Liver (tissue), 9 donors: ENCODE results near the gene CENPV. TPM values are rescaled to one million over a fixed set of nuclear protein-coding genes. Genes with fewer than 3 reads are reported as not detected.

ENCODE experiments used
- DNase-seq: peaks from one replicate; pipeline ENCODE4 v3.0.0-alpha.2; 2017; ENCODE audit warnings: low spot score
- H3K27ac ChIP-seq, 2 donors: one replicate each; pipeline ENCODE4 v1.7.0; 2013; ENCODE audit warnings: inconsistent platforms in 2 of 2, low read length in 2 of 2, control low read depth in 1 of 2, low read depth in 1 of 2, mild to moderate bottlenecking in 1 of 2
- H3K27me3 ChIP-seq, 4 donors: one replicate each; pipeline versions ENCODE4 v1.6.1 to v1.7.0; 2013; ENCODE audit warnings: low read length in 3 of 4, inconsistent platforms in 1 of 4, mild to moderate bottlenecking in 1 of 4, moderate library complexity in 1 of 4; ENCODE audit not compliant: control insufficient read depth in 4 of 4, insufficient read depth in 4 of 4
- H3K36me3 ChIP-seq, 4 donors: one replicate each; pipeline versions ENCODE4 v1.6.1 to v1.7.0; 2013; ENCODE audit warnings: low read length in 3 of 4, mild to moderate bottlenecking in 3 of 4, low read depth in 1 of 4, moderate library complexity in 1 of 4; ENCODE audit not compliant: control insufficient read depth in 4 of 4, insufficient read depth in 3 of 4
- H3K4me1 ChIP-seq, 4 donors: one replicate each; pipeline versions ENCODE4 v1.6.1 to v1.7.0; 2013; ENCODE audit warnings: low read length in 3 of 4, mild to moderate bottlenecking in 3 of 4, moderate library complexity in 1 of 4; ENCODE audit not compliant: control insufficient read depth in 4 of 4, insufficient read depth in 4 of 4
- H3K4me3 ChIP-seq, 3 donors: one replicate each; pipeline versions ENCODE4 v1.6.1 to v1.7.0; 2013; ENCODE audit warnings: low read length in 3 of 3, control low read depth in 1 of 3, low read depth in 1 of 3, mild to moderate bottlenecking in 1 of 3
- H3K9ac ChIP-seq, 2 donors: one replicate each; pipeline ENCODE4 v1.7.0; 2013; ENCODE audit warnings: low read length in 2 of 2, mild to moderate bottlenecking in 2 of 2, moderate library complexity in 2 of 2, control low read depth in 1 of 2, low read depth in 1 of 2
- H3K9me3 ChIP-seq, 4 donors: one replicate each; pipeline versions ENCODE4 v1.6.1 to v1.7.0; 2013; ENCODE audit warnings: low read length in 3 of 4; ENCODE audit not compliant: control insufficient read depth in 4 of 4
- EGR1 ChIP-seq, 2 donors: IDR thresholded peaks; 2 replicates each; pipeline ENCODE4 v1.6.1; 2016 to 2018; ENCODE audit warnings: antibody characterized with exemption in 2 of 2, low read depth in 2 of 2
- FOXA1 ChIP-seq: IDR thresholded peaks from 2 replicates; pipeline ENCODE4 v1.6.1; 2016; ENCODE audit warnings: antibody characterized with exemption
- FOXA2 ChIP-seq: IDR thresholded peaks from 2 replicates; pipeline ENCODE4 v1.6.1; 2016; ENCODE audit warnings: antibody characterized with exemption
- GABPA ChIP-seq, 2 donors: IDR thresholded peaks in 1 of 2; conservative IDR thresholded peaks in 1 of 2; 2 replicates each; pipeline ENCODE4 v1.6.1; 2016; ENCODE audit warnings: antibody characterized with exemption in 2 of 2, mild to moderate bottlenecking in 1 of 2, moderate library complexity in 1 of 2
- HNF4A ChIP-seq, 2 donors: conservative IDR thresholded peaks; 2 replicates each; pipeline ENCODE4 v1.6.1; 2016; ENCODE audit warnings: antibody characterized with exemption in 2 of 2, mild to moderate bottlenecking in 2 of 2
- HNF4G ChIP-seq: IDR thresholded peaks from 2 replicates; pipeline ENCODE4 v1.6.1; 2016; ENCODE audit warnings: antibody characterized with exemption
- JUND ChIP-seq, 2 donors: IDR thresholded peaks; 2 replicates each; pipeline ENCODE4 v1.6.1; 2016; ENCODE audit warnings: antibody characterized with exemption in 2 of 2
- NR2F2 ChIP-seq: IDR thresholded peaks from 2 replicates; pipeline ENCODE4 v1.6.1; 2016; ENCODE audit warnings: antibody characterized with exemption
- RXRA ChIP-seq, 2 donors: IDR thresholded peaks; 2 replicates each; pipeline ENCODE4 v1.6.1; 2017 to 2018; ENCODE audit warnings: antibody characterized with exemption in 2 of 2, mild to moderate bottlenecking in 1 of 2
- TAF1 ChIP-seq: conservative IDR thresholded peaks from 2 replicates; pipeline ENCODE4 v1.6.1; 2016; ENCODE audit warnings: antibody characterized with exemption, mild to moderate bottlenecking
- YY1 ChIP-seq: IDR thresholded peaks from 2 replicates; pipeline ENCODE4 v1.6.1; 2016; ENCODE audit warnings: antibody characterized with exemption, mild to moderate bottlenecking
- WGBS: extraction: QIAGEN DNeasy Blood & Tissue Kit; methylation state at CpG from one replicate; pipeline ENCODE4 v1.1.7; 2013; 5-methylcytosine and 5-hydroxymethylcytosine counted together
- polyA plus RNA-seq, 2 donors: library from polyadenylated mRNA; stranded (reverse) in 1 of 2; unstranded in 1 of 2; fragments of 200-250 nt in 1 of 2; fragments of >200 nt in 1 of 2; fragmentation: Nextera tagmentation in 1 of 2; extraction: Ambion mirVana in 1 of 2; gene quantifications; one replicate each; pipeline versions ENCODE4 v1.2.1 to v1.2.3, GENCODE V29; 2013 to 2015
- total RNA-seq, 2 donors: library from RNA; depleted of rRNA; stranded (reverse); fragments of >200 nt; gene quantifications; one replicate each; pipeline ENCODE4 v1.2.3, GENCODE V29; 2014
- TF ChIP-seq, protein P1 (sequence below): IDR thresholded peaks from 2 replicates; pipeline ENCODE4 v1.6.1; 2016; ENCODE audit warnings: antibody characterized with exemption
- TF ChIP-seq, protein P2 (sequence below): IDR thresholded peaks from 2 replicates; pipeline ENCODE4 v1.6.1; 2016; ENCODE audit warnings: antibody characterized with exemption
- TF ChIP-seq, protein P3 (sequence below): IDR thresholded peaks from 2 replicates; pipeline ENCODE4 v1.6.1; 2016; ENCODE audit warnings: antibody characterized with exemption
- TF ChIP-seq, protein P4 (sequence below): fragments of 150-350 bp; IDR thresholded peaks from 2 replicates; pipeline ENCODE4 v1.5.1; 2017; ENCODE audit warnings: improper control_type of control experiment, low read depth, low read length; ENCODE audit not compliant: missing input control
- donor health status: healthy.
- donor health status: healthy.
- donor health status: healthy.
- donor health status: healthy.
- donor health status: healthy.

The CENPV gene
- total and polyA plus RNA-seq, 4 donors: 13.1 to 24.3 (median 18.2) TPM

DNA sequence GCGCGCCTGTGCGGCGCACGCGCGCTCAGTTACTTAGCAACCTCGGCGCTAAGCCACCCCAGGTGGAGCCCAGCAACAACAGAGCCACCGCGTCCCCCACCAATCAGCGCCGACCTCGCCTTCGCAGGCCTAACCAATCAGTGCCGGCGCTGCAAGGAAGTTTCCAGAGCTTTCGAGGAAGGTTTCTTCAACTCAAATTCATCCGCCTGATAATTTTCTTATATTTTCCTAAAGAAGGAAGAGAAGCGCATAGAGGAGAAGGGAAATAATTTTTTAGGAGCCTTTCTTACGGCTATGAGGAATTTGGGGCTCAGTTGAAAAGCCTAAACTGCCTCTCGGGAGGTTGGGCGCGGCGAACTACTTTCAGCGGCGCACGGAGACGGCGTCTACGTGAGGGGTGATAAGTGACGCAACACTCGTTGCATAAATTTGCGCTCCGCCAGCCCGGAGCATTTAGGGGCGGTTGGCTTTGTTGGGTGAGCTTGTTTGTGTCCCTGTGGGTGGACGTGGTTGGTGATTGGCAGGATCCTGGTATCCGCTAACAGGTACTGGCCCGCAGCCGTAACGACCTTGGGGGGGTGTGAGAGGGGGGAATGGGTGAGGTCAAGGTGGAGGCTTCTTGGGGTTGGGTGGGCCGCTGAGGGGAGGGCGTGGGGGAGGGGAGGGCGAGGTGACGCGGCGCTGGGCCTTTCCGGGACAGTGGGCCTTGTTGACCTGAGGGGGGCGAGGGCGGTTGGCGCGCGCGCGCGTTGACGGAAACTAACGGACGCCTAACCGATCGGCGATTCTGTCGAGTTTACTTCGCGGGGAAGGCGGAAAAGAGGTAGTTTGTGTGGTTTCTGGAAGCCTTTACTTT is 27.6 kb upstream of the CENPV start, which contains the start of gene UBB (continued):
- TF ChIP-seq, protein P1, sequence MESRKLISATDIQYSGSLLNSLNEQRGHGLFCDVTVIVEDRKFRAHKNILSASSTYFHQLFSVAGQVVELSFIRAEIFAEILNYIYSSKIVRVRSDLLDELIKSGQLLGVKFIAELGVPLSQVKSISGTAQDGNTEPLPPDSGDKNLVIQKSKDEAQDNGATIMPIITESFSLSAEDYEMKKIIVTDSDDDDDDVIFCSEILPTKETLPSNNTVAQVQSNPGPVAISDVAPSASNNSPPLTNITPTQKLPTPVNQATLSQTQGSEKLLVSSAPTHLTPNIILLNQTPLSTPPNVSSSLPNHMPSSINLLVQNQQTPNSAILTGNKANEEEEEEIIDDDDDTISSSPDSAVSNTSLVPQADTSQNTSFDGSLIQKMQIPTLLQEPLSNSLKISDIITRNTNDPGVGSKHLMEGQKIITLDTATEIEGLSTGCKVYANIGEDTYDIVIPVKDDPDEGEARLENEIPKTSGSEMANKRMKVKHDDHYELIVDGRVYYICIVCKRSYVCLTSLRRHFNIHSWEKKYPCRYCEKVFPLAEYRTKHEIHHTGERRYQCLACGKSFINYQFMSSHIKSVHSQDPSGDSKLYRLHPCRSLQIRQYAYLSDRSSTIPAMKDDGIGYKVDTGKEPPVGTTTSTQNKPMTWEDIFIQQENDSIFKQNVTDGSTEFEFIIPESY: peak; percentile 77
- TF ChIP-seq YY1 (peak; percentile 96), FOXA1 (no peak)

DNA sequence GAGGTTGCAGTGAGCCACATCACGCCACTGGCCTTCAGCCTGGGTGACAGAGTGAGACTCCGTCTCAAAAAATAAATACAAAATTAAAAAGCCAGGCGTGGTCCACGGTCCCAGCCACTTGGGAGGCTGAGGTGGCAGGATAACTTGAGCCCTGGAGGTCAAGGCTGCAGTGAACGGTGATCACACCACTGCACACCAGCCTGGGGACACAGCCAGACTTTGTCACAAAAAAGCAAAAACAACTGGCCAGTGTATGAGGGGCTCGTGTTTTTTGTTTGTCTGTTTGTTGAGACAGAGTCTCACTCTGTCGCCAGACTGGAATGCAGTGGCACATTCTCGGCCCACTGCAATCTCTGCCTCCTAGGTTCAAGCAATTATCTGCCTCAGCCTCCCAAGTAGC is 26.4 kb upstream of the CENPV start:
- Histone ChIP-seq H3K27me3 (no peaks in the 10 kb centered on the region), H3K36me3 (peaks cover 0 to 13% (median 3%) of the 10 kb centered on the region in 4 donors), H3K4me1 (peaks cover 0 to 25% (median 13%) of the 10 kb centered on the region in 4 donors), H3K9ac (no peak overlapping the region), H3K9me3 (no peaks in the 10 kb centered on the region), H3K4me3 (no peak overlapping the region), H3K27ac (peak overlapping the region; percentile 96 to 98)
- WGBS: 82% methylated on average over 8 of the region's 8 CpGs
- TF ChIP-seq, protein P2, sequence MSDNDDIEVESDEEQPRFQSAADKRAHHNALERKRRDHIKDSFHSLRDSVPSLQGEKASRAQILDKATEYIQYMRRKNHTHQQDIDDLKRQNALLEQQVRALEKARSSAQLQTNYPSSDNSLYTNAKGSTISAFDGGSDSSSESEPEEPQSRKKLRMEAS: no peak
- DNase-seq: no peak

DNA sequence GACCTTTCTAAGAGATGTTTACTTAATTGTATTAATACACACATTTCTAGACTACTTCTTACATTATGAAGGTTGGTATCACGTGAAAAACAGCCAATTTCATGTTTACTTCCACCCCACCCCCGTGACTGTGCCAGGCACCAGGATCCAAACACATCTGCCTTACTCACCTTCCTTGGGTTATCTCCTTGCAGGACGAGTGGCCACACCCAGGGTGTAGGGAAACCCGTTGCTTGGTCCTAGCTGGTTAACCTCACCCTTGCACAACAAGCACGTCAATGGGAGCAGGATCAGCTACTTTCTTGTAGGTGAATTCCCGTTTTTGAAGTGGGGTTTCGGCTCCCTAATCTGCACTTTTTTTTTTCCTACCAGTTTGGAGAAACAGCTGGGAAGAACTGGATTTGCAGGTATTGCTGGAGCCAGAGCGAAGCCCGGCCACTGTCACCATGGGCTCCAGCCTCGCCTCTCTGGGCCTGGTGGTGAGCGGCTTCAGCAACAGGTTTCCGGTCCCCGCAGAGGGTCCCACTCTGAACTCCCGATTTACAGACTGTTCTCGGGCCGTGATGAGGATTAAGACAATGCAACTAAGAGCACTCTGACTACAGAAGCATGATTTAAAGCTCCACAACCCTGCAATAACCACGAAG is 25.5 kb upstream of the CENPV start:
- H3K4me1 ChIP-seq: peaks cover 0 to 22% (median 13%) of the 10 kb centered on the region in 4 donors
- no peaks in the 10 kb centered on the region for H3K9me3 ChIP-seq
- H3K4me3 ChIP-seq: no peak overlapping the region
- no peaks in the 10 kb centered on the region for H3K27me3 ChIP-seq
- TF ChIP-seq GABPA (IDR thresholded peaks at IDR 0.05 in 1 of 2, conservative IDR thresholded peaks at IDR 0.05 in 1 of 2): no peak
- no peak for TF ChIP-seq YY1
- TF ChIP-seq FOXA2: peak; percentile 27
- TF ChIP-seq HNF4G: no peak
- H3K27ac ChIP-seq: peak overlapping the region; percentile 87 to 90
- H3K36me3 ChIP-seq: peaks cover 0 to 13% (median 3%) of the 10 kb centered on the region in 4 donors
- peak overlapping the region; percentile 7 to 71 for H3K9ac ChIP-seq
- DNase-seq: peak; percentile 57
- WGBS: 69% methylated on average over 17 of the region's 17 CpGs

DNA sequence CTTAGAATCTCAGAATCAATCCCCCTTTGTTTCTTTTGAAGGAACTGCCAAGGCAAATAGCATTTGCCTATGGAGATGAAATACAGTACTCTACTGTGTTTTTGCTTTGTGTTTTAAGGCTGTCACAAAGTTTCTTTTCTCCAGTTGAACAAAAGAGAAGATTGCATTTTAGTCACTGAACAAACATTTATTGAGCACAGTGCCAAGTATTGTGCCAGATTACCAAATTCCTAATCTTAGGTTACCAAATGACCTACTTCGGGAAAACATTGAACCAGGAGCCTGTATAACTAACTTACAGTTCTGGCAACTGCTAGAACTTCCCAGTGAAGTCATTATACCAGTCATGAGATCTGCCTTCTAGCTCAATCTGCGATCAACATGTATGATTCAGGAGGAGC is 24.7 kb upstream of the CENPV start:
- Histone ChIP-seq H3K9ac (peak overlapping the region in 1 of 2 donors; percentile 71), H3K4me3 (no peak overlapping the region), H3K27ac (peak overlapping the region; percentile 87 to 90), H3K36me3 (peaks cover 0 to 5% (median 1%) of the 10 kb centered on the region in 4 donors), H3K27me3 (no peaks in the 10 kb centered on the region), H3K9me3 (no peaks in the 10 kb centered on the region), H3K4me1 (peaks cover 0 to 14% (median 7%) of the 10 kb centered on the region in 4 donors)
- WGBS: 27% methylated on average over 2 of the region's 2 CpGs
- DNase-seq: no peak
- TF ChIP-seq RXRA (IDR thresholded peaks at IDR 0.05) (peak; percentile 57 to 69), JUND (IDR thresholded peaks at IDR 0.05) (no peak), HNF4A (conservative IDR thresholded peaks at IDR 0.05) (peak; percentile 54 to 57), FOXA1 (no peak), HNF4G (no peak), GABPA (IDR thresholded peaks at IDR 0.05 in 1 of 2, conservative IDR thresholded peaks at IDR 0.05 in 1 of 2) (no peak), TAF1 (no peak), NR2F2 (no peak), YY1 (peak; percentile 87), EGR1 (IDR thresholded peaks at IDR 0.05; ENCODE audit: low read depth in 2 of 2) (no peak)
- TF ChIP-seq, protein P3, sequence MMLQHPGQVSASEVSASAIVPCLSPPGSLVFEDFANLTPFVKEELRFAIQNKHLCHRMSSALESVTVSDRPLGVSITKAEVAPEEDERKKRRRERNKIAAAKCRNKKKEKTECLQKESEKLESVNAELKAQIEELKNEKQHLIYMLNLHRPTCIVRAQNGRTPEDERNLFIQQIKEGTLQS: no peak
- TF ChIP-seq, protein P1: peak; percentile 37
- TF ChIP-seq, protein P4, sequence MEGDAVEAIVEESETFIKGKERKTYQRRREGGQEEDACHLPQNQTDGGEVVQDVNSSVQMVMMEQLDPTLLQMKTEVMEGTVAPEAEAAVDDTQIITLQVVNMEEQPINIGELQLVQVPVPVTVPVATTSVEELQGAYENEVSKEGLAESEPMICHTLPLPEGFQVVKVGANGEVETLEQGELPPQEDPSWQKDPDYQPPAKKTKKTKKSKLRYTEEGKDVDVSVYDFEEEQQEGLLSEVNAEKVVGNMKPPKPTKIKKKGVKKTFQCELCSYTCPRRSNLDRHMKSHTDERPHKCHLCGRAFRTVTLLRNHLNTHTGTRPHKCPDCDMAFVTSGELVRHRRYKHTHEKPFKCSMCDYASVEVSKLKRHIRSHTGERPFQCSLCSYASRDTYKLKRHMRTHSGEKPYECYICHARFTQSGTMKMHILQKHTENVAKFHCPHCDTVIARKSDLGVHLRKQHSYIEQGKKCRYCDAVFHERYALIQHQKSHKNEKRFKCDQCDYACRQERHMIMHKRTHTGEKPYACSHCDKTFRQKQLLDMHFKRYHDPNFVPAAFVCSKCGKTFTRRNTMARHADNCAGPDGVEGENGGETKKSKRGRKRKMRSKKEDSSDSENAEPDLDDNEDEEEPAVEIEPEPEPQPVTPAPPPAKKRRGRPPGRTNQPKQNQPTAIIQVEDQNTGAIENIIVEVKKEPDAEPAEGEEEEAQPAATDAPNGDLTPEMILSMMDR: no peak
- TF ChIP-seq, protein P2: no peak
